H1 (cell line): ENCODE results near the gene CST1. TPM values are rescaled to one million over a fixed set of nuclear protein-coding genes. Genes with fewer than 3 reads are reported as not detected.
"Not testable (repeated sequence)": the region's sequence is repeated elsewhere in the genome, so short reads cannot be mapped to it uniquely, and the experiment has no call there.

Source experiments
- CTCF ChIA-PET: fragments of 300-600 bp; sonication (Branson Sonifier 250); formaldehyde crosslinking; loops from one replicate; lab custom pipeline; 2021; ENCODE audit not compliant: partially characterized antibody; lab: Charles Lee
- POLR2A ChIA-PET: fragments of 300-600 bp; sonication (Branson Sonifier 250); formaldehyde crosslinking; loops from one replicate; lab custom pipeline; 2021; ENCODE audit warnings: inconsistent platforms; ENCODE audit not compliant: partially characterized antibody; lab: Charles Lee
- DNase-seq, 2 experiments: peaks; one replicate each; pipeline versions ENCODE4 v3.0.0 to v3.0.0-alpha.2; 2010 to 2022; ENCODE audit warnings: low spot score in 2 of 2, low read depth in 1 of 2, mixed read lengths in 1 of 2
- FAIRE-seq: peaks from 2 replicates; lab custom pipeline; 2011; peaks lifted over from hg19 to GRCh38; lab: Jason Lieb, UNC
- H2AFZ ChIP-seq: 2 replicates; pipeline ENCODE4 v1.8.1; 2012; ENCODE audit warnings: low read length, inconsistent platforms
- H2AK5ac ChIP-seq: 2 replicates; pipeline ENCODE4 v1.6.1; 2013; ENCODE audit warnings: low read depth, low read length
- H2BK120ac ChIP-seq: replicated peaks from 2 replicates; pipeline ENCODE3; 2013; ENCODE audit warnings: low read depth, low read length, inconsistent platforms
- H2BK12ac ChIP-seq: 2 replicates; pipeline ENCODE4 v1.6.1; 2013; ENCODE audit warnings: low read depth, low read length
- H2BK15ac ChIP-seq: 2 replicates; pipeline ENCODE4 v1.6.1; 2013; ENCODE audit warnings: low read length
- H2BK20ac ChIP-seq: 2 replicates; pipeline ENCODE4 v1.6.1; 2013; ENCODE audit warnings: low read length
- H2BK5ac ChIP-seq: 2 replicates; pipeline ENCODE4 v1.6.1; 2013; ENCODE audit warnings: low read depth, low read length
- H3K14ac ChIP-seq: 2 replicates; pipeline ENCODE4 v1.6.1; 2013; ENCODE audit warnings: inconsistent platforms; ENCODE audit not compliant: insufficient read length
- H3K18ac ChIP-seq: 2 replicates; pipeline ENCODE4 v1.6.1; 2013; ENCODE audit warnings: low read length; ENCODE audit errors: extremely low read depth
- H3K23ac ChIP-seq: 2 replicates; pipeline ENCODE4 v1.6.1; 2013; ENCODE audit warnings: inconsistent platforms; ENCODE audit not compliant: insufficient read length
- H3K23me2 ChIP-seq: 2 replicates; pipeline ENCODE4 v1.6.1; 2013; ENCODE audit warnings: low read depth, low read length
- H3K27ac ChIP-seq: 2 replicates; pipeline ENCODE4 v1.6.1; 2011; ENCODE audit warnings: low read depth, low read length, inconsistent platforms
- H3K27me3 ChIP-seq, 4 experiments: replicated peaks in 1 of 4; 1 replicate in 1 of 4; 2 replicates in 3 of 4; pipeline versions ENCODE4 v1.6.1 to v1.8.1; 2011 to 2013; ENCODE audit warnings: low read length in 3 of 4, mild to moderate bottlenecking in 3 of 4, inconsistent platforms in 2 of 4, mixed read lengths in 2 of 4, moderate library complexity in 1 of 4; ENCODE audit not compliant: control insufficient read depth in 3 of 4, insufficient read depth in 3 of 4; ENCODE audit errors: extremely low read depth in 1 of 4
- H3K36me3 ChIP-seq, 4 experiments: 2 replicates each; pipeline versions ENCODE4 v1.6.1 to v1.8.1; 2011 to 2013; ENCODE audit warnings: mild to moderate bottlenecking in 4 of 4, low read length in 3 of 4, moderate library complexity in 2 of 4, control low read depth in 1 of 4, inconsistent platforms in 1 of 4; ENCODE audit not compliant: insufficient read depth in 4 of 4, control insufficient read depth in 2 of 4
- H3K4ac ChIP-seq: replicated peaks from 2 replicates; pipeline ENCODE3; 2013; ENCODE audit warnings: low read length, low read depth, mixed read lengths, inconsistent platforms; ENCODE audit not compliant: insufficient read length
- H3K4me1 ChIP-seq, 4 experiments: replicated peaks in 1 of 4; 1 replicate in 1 of 4; 2 replicates in 3 of 4; pipeline versions ENCODE4 v1.6.1 to v1.8.1; 2011 to 2013; ENCODE audit warnings: low read length in 3 of 4, inconsistent platforms in 2 of 4, mixed read lengths in 1 of 4; ENCODE audit not compliant: insufficient read depth in 4 of 4, control insufficient read depth in 3 of 4
- H3K4me2 ChIP-seq, 2 experiments: 2 replicates each; pipeline versions ENCODE4 v1.6.1 to v1.8.1; 2011 to 2013; ENCODE audit warnings: low read depth in 2 of 2, low read length in 2 of 2, control low read depth in 1 of 2, inconsistent platforms in 1 of 2, mild to moderate bottlenecking in 1 of 2; ENCODE audit not compliant: insufficient read depth in 1 of 2
- H3K4me3 ChIP-seq, 4 experiments: fragments of 200-600, 300-600 bp in 1 of 4; sonication (generic), shearing (Covaris generic), sonication (Bioruptor Twin) in 1 of 4; 2 replicates each; pipeline versions ENCODE4 v1.5.1 to v1.8.1; 2011 to 2016; ENCODE audit warnings: low read length in 4 of 4, low read depth in 3 of 4, control low read depth in 2 of 4, inconsistent platforms in 2 of 4, mild to moderate bottlenecking in 2 of 4, mixed read lengths in 1 of 4, moderate library complexity in 1 of 4; ENCODE audit not compliant: insufficient read depth in 2 of 4; ENCODE audit errors: extremely low read depth in 1 of 4
- H3K56ac ChIP-seq: replicated peaks from 2 replicates; pipeline ENCODE3; 2013; ENCODE audit warnings: low read depth, mild to moderate bottlenecking, mixed read lengths, low read length, inconsistent platforms; ENCODE audit not compliant: insufficient read length
- H3K79me1 ChIP-seq: 2 replicates; pipeline ENCODE4 v1.6.1; 2013; ENCODE audit warnings: low read depth, low read length, control low read depth
- H3K79me2 ChIP-seq, 2 experiments: 2 replicates each; pipeline versions ENCODE4 v1.6.1 to v1.8.1; 2012 to 2013; ENCODE audit warnings: low read length in 2 of 2, mild to moderate bottlenecking in 2 of 2, inconsistent platforms in 1 of 2; ENCODE audit not compliant: insufficient read depth in 2 of 2, control insufficient read depth in 1 of 2
- H3K9ac ChIP-seq, 4 experiments: replicated peaks in 1 of 4; 1 replicate in 1 of 4; 2 replicates in 3 of 4; pipeline versions ENCODE4 v1.6.1 to v1.8.1; 2011 to 2013; ENCODE audit warnings: low read depth in 3 of 4, low read length in 3 of 4, control low read depth in 2 of 4, mild to moderate bottlenecking in 2 of 4, moderate library complexity in 2 of 4, inconsistent platforms in 1 of 4; ENCODE audit errors: extremely low read depth in 1 of 4
- H3K9me3 ChIP-seq, 2 experiments: 2 replicates each; pipeline versions ENCODE4 v1.6.1 to v1.8.1; 2012 to 2013; ENCODE audit warnings: mild to moderate bottlenecking in 2 of 2, moderate library complexity in 2 of 2, control low read depth in 1 of 2, inconsistent platforms in 1 of 2, low read depth in 1 of 2, low read length in 1 of 2, mixed read lengths in 1 of 2; ENCODE audit not compliant: insufficient read depth in 2 of 2
- H4K20me1 ChIP-seq, 2 experiments: replicated peaks in 1 of 2; 2 replicates each; pipeline versions ENCODE3 to v1.8.1; 2011 to 2013; ENCODE audit warnings: inconsistent platforms in 2 of 2, low read length in 2 of 2, mild to moderate bottlenecking in 1 of 2; ENCODE audit not compliant: insufficient read depth in 2 of 2, control insufficient read depth in 1 of 2
- H4K5ac ChIP-seq: 2 replicates; pipeline ENCODE4 v1.6.1; 2013; ENCODE audit warnings: low read length, low read depth, mixed read lengths, inconsistent platforms; ENCODE audit not compliant: insufficient read length
- H4K8ac ChIP-seq: 2 replicates; pipeline ENCODE4 v1.8.0; 2013; ENCODE audit warnings: mild to moderate bottlenecking, moderate library complexity, low read length, inconsistent platforms; ENCODE audit not compliant: insufficient read depth; ENCODE audit errors: extremely low read depth
- H4K91ac ChIP-seq: replicated peaks from 2 replicates; pipeline ENCODE3; 2013; ENCODE audit warnings: low read length, mixed read lengths, inconsistent platforms; ENCODE audit not compliant: insufficient read length
- RAD21 ChIP-seq, 2 experiments: IDR thresholded peaks in 1 of 2; conservative IDR thresholded peaks in 1 of 2; 2 replicates each; pipeline ENCODE4 v1.6.1; 2011; ENCODE audit warnings: low read depth in 2 of 2, low read length in 2 of 2, improper control_type of control experiment in 1 of 2, inconsistent platforms in 1 of 2, mild to moderate bottlenecking in 1 of 2, moderate library complexity in 1 of 2
- WGBS, 2 experiments: shearing (Covaris generic) in 1 of 2; methylation state at CpG; one replicate each; pipeline versions ENCODE4 v1.1.6 to v1.1.7; 2013 to 2015; ENCODE audit warnings: low lambda C conversion rate in 2 of 2, mixed read lengths in 2 of 2, inconsistent platforms in 1 of 2, low coverage in 1 of 2, missing lambda C conversion rate in 1 of 2; ENCODE audit not compliant: insufficient replicate concordance in 2 of 2, insufficient coverage in 1 of 2, insufficient read length in 1 of 2; ENCODE audit errors: extremely low coverage in 1 of 2, missing lambda C conversion rate in 1 of 2; 5-methylcytosine and 5-hydroxymethylcytosine counted together
- polyA plus RNA-seq, 7 experiments: library from polyadenylated mRNA; depleted of rRNA in 3 of 7; stranded (reverse) in 5 of 7; unstranded in 2 of 7; fragments of >200 nt in 5 of 7; fragments of 200-250 nt in 2 of 7; gene quantifications; 1 replicate in 5 of 7; 2 replicates in 1 of 7; 4 replicates in 1 of 7; pipeline versions ENCODE4 v1.2.1 to v1.2.3, GENCODE V29; 2011 to 2013; ENCODE audit warnings: missing spikeins in 2 of 7, mixed read lengths in 2 of 7
- total RNA-seq: library from RNA; stranded (reverse); fragmentation: NEBNext Ultra II Directional; extraction: Animal tissue kit (Norgen Biotek cat#: 25700); gene quantifications from 2 replicates; pipeline ENCODE4 v1.2.1, GENCODE V29; 2021
- TF ChIP-seq, protein P1 (sequence below), 3 experiments: IDR thresholded peaks; 1 replicate in 2 of 3; 2 replicates in 1 of 3; pipeline versions ENCODE4 v1.5.1 to v1.6.1; 2011; ENCODE audit warnings: low read length in 3 of 3, mild to moderate bottlenecking in 3 of 3, inconsistent platforms in 2 of 3, low read depth in 1 of 3, moderate library complexity in 1 of 3; ENCODE audit not compliant: insufficient read depth in 1 of 3; ENCODE audit errors: control extremely low read depth in 1 of 3

CST1 gene
- total and polyA plus RNA-seq, 2 of the 8 experiments (the other 6 are each of a cell fraction or from before 2014, with no cell fraction given) = 2.3 to 2.9 TPM

DNA sequence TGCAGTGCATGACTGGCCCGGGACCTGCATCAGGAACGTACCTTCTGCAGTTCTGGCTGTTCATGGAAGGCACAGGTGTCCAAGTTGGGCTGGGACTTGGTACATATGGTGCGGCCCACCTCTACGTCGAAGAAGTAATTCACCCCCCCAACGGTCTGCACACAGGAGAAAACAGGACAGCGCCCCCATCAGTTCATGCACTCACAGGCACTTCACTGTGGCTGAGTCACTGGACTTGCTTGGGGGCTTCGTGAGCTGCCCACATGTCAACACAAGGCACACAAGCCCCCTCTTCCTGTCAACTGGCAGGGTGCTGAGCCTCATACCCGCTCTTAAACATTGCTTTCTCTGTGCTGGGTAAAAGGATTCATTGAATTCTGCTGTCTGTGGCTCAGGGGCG lies 1.8 kb downstream of the CST1 start:
- not testable (repeated sequence) for H4K5ac ChIP-seq, H4K91ac ChIP-seq, H2BK120ac ChIP-seq
- CTCF ChIA-PET = interaction anchor here (0.7 to 1.9 kb wide), 5 partner anchors 10 to 80 kb away, joined by 3 to 6 read pairs (median 3); no protein-coding TSS in a partner anchor
- TF ChIP-seq, protein P1, sequence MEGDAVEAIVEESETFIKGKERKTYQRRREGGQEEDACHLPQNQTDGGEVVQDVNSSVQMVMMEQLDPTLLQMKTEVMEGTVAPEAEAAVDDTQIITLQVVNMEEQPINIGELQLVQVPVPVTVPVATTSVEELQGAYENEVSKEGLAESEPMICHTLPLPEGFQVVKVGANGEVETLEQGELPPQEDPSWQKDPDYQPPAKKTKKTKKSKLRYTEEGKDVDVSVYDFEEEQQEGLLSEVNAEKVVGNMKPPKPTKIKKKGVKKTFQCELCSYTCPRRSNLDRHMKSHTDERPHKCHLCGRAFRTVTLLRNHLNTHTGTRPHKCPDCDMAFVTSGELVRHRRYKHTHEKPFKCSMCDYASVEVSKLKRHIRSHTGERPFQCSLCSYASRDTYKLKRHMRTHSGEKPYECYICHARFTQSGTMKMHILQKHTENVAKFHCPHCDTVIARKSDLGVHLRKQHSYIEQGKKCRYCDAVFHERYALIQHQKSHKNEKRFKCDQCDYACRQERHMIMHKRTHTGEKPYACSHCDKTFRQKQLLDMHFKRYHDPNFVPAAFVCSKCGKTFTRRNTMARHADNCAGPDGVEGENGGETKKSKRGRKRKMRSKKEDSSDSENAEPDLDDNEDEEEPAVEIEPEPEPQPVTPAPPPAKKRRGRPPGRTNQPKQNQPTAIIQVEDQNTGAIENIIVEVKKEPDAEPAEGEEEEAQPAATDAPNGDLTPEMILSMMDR (IDR thresholded peaks at IDR 0.05; ENCODE audit: control extremely low read depth in 1 of 3, insufficient read depth in 1 of 3, low read depth in 1 of 3, low read length in 3 of 3) = peak; percentile 0 to 30 (median 22); a peak in 3 of 4 replicates
- 0 out of 4 replicates have a peak, but pooled peaks of 1 of the 2 experiments have one; percentile 4 for TF ChIP-seq RAD21 (IDR thresholded peaks at IDR 0.05 in 1 of 2, conservative IDR thresholded peaks at IDR 0.05 in 1 of 2; ENCODE audit: low read depth in 2 of 2, low read length in 2 of 2)
- TF ChIP-seq, all 59 proteins: peak for 2; not testable (repeated sequence) for 57
- H3K27me3 ChIP-seq = peaks cover 5 to 14% (median 13%) of the 10 kb centered on the region in 4 experiments; a peak in 6 of 7 replicates
- H2AFZ ChIP-seq, H3K4me2 ChIP-seq, H2BK15ac ChIP-seq, H3K79me1 ChIP-seq, FAIRE-seq, H3K4ac ChIP-seq, H2AK5ac ChIP-seq, H3K9ac ChIP-seq, POLR2A ChIA-PET, H3K4me3 ChIP-seq, H4K20me1 ChIP-seq, H2BK20ac ChIP-seq, H3K18ac ChIP-seq, H3K14ac ChIP-seq, H3K23ac ChIP-seq, H3K23me2 ChIP-seq, H3K36me3 ChIP-seq, H2BK5ac ChIP-seq, H3K9me3 ChIP-seq, H2BK12ac ChIP-seq, H3K27ac ChIP-seq, H4K8ac ChIP-seq, DNase-seq, H3K56ac ChIP-seq, H3K79me2 ChIP-seq, H3K4me1 ChIP-seq: not testable (repeated sequence)
- 79% methylated on average over 10 of the region's 10 CpGs; no CpG with 5 or more reads in 1 of the 2 experiments for WGBS, 2 experiments
